HG03196 (cell line): ENCODE data around the gene RPL15.

ENCODE experiments used
- ATAC-seq: cut with Tn5 transposase; IDR thresholded peaks from one replicate; pipeline ENCODE4 v1.9.1; 2021; ENCODE audit not compliant: unreplicated experiment

RPL15 gene

DNA sequence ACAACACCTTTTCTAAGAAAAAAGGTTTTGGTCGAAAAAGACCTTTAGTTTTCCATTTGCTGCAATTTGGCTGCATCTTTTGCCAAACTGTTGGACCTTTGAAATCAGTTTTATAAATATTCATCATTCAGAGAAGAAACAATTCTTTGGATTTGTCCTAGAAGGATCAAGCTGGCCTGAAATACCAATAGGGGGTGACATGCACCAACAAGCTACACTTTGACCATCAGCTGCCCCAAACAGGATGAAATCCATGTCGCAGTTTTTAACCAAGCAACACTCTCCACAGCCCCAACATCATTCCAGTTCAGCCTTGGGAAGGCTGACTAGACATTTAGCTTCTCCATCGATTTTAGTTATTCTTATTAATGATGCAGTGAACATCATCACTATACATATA is 9.8 kb downstream of the RPL15 start:
- no peak for ATAC-seq

DNA sequence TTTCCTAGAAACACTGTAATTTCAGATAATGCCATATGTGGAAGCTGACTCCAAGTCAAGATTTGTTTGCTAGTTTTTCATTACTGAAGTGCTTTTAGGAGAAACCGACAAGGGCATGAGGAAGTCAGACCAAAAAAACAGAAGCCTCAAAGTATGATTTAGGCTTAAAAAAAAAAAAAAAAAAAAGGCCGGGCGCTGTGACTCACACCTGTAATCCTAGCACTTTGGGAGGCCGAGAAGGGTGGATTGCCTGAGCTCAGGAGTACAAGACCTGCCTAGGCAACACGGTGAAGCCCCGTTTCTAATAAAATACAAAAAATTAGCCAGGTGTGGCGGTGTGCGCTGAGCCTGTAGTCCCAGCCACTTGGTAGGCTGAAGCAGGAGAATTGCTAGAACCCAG is 11.6 kb downstream of the RPL15 start:
- ATAC-seq, result no peak

DNA sequence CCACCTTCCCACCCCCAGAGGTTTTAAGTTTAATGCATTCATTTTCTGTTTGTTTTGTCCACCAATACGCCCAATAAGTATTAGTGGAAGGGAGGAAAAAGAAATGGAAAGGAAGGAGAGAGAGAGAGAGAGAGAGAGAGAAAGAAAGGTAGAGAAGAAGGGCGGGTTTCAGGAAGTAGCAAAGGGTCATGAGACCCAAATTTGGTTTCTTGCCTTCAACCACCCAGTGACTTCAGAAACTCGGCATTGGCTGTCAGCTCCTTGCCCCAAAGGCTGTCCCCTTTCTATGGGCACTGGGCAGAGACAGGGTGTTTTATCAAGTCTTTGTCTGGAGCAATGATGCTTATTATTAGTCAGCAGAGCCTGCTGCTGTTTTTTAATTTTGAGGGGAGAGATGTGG is 14.7 kb downstream of the RPL15 start:
- no peak for ATAC-seq

DNA sequence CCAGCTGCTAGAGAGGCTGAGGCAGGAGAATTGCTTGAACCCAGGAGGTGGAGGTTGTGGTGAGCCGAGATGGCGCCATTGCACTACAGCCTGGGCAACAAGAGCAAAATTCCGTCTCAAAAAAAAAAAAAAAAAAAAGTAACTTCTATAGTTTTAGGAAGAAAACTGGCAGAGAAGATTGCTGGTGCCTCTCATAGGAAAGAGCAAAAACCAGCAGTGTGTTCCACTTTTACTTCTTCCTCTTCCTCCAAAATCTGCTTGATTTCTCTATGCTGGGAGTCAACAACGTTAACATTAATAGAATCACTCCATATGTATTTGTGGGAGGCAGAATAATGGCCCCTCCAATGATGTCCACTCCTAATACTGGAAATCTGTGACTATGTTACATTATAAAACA is 15.6 kb downstream of the RPL15 start:
- no peak for ATAC-seq

DNA sequence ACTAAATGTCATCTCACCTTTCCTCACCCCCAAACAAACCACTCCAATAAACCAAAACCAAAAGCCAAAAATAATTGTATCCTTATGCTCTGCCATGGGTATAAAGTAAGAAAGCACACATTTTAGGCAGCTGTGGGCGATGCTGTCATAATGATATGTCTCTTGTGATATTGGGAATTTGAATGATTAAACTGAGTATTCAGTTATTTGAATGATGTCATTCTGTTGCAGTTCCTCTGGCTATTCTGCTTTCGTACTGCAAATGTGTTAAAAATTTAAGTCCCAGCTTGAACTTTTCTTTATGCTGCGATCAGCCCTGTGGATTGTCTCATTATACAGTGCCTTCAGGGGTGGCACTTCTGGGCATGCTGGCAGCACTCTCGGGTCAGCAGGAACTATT is 17.3 kb downstream of the RPL15 start:
- no peak for ATAC-seq

DNA sequence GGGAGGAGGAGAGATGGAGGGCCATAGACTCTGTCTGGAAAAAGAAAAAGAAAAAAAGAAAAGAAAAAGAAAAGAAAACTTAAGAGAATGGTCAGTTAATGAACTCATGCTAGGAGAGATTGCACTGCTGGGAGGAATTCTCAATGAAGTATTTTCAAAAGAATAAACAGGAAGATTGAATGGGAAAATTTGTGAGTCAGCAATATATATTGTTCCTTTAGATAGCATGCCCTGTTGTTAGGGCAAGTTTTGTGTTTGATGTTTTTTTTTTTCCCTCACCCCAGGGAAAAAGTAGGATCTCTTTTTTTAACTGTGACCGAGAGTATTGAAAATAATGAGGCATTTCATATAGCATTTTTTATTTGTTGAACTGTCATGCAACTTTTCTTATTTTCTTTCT is 20.4 kb downstream of the RPL15 start:
- no peak for ATAC-seq

DNA sequence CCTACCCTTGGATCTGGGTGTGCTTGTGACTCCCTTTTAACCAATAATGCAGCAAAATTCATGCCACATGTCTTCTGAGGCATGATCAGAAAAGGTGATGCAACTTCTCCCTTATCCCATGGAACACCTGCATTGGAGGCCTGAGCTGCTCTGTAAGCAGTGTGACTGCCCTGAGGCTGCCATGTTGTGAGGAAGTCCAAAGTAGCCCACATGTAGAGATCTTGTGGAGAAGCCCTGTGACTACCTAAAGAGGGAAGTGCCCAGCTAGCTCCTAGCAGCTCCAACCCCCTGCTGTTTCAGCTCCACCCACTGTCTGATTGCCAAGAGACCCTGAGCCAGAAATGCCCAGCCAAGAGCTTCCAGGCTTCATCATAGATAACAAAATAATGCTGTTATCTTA is 21.8 kb downstream of the RPL15 start:
- no peak for ATAC-seq

DNA sequence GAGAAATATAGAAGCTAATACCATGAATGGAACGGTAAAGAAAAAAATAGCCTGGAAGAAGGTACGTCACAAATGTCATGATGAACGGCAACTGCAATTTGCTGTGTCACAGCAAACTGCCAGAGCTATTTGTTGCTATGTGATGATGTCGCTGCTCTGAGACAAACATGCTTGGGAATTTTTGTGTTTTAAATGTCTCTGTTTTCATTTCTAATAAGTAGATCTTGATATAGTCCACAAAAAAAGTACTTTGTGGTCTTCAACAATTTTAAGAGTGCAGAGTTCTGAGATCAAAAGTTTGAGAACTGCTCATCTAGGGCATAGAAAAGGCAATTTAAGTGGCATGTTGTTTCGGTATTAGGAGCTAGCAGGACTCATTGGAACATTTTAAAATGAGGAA is 23.8 kb downstream of the RPL15 start:
- ATAC-seq, result no peak

DNA sequence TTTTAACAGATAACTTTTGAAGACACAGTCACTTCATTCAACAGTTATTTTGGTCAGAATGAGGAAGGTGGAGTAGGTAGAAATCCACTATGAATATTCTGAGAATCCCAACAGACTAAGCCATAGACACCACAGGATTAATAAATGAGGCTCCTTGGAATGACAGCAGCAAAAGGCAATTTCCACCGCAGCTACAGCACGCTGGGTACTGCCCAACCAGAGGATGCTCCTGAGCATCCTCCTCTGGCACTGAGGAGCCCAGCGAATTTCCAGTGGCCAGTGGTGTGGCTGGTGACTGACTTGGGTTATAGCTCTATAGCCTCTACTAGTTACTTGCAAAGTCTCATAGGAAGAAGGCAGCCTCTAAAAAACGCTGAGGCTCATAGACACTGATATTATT is 24.5 kb downstream of the RPL15 start:
- ATAC-seq, result no peak

DNA sequence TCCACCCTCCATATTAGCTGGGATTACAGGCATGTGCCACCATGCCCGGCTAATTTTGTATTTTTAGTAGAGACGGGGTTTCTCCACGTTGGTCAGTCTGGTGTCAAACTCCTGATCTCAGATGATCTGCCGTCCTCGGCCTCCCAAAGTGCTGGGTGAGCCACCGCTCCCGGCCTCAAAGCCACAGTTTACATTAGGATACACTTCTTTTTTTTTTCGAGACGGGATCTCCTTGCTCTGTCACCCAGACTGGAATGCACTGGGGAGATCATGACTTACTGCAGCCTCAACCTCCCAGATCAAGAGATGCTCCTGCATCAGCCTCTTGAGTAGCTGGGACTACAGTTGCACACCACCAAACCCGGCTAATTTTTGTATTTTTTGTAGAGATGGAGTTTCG is 25.6 kb downstream of the RPL15 start:
- ATAC-seq, result no peak

DNA sequence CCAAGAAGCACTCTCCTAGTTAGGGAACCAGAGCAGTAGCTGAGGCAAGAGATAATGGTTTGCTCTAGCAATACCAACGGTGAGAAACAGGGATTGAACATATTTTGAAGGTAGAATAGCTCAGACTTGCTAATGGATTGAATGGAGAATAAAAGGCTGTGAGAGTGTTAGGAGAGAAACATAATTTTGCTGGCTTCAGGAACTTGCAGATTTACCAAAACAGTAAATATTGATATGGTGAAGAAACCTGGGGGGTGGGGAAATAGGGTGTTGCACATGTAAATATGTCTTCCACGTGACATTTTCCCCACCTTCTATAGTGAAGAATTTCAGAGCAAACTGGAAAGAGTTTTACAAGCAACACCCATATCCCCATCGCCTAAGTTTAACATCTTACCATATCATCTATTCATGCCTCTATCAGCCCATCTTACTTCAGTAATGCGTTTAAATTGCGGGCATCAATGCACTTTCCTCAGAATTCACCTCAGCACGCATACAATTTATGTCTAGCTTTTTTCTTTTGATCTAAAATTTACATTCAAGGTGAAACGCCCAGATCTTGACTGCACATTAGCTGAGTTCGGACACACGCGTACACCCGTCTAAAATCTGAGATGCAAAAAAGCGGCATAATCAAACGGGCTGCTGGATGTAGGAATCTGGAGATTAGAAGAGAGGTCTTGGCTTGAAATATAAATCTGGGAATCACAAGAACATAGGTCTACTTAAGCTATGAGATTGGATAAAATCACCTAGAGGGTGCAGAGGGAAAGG is 27.3 kb downstream of the RPL15 start:
- no peak for ATAC-seq

DNA sequence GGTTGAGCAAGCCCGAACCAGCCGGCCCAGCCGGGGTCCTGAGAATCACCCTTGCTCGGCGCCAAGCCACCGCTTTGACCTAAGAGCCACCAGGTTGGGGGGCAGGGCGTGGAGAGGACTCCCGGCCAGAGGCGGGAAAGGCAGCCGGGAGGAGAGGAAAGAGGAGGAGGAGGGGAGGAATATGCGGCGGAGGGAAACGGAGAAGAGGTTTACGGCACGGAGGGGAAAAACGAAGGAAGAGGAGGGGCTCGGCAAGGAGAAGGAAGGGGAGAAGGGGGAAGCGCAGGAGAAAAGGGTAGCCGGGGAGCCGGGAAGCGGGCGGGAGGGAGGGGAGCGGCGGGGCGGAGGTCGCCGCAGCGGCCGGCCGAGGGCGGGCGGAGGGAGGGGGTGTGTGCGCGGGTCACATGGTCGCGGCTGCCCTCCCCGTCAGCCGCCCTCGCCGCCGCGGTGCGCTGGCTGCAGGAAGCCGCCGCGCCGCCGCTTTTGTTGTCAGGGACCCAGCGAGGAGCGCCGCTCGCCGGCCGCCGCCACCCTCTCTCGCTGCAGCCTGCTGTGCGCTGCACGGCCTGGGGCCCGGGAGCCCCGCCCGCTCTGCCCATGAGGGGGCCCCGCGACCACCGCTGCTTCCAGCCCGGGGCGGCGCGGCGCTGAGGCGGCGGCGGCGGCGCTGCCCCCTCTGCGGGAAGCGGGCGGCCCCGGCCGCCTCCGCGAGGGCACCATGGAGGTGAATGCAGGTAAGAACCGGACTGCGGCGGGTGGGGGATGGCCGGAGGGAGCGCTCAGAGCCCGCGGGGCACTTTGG is 28.1 kb downstream of the RPL15 start, which contains the start of gene NR1D2:
TSS of gene NR1D2 (plus strand) at position 426 of the 802 bp plus-strand sequence. CDS start at position 719, 293 bp downstream.
- peak; percentile 56 for ATAC-seq

DNA sequence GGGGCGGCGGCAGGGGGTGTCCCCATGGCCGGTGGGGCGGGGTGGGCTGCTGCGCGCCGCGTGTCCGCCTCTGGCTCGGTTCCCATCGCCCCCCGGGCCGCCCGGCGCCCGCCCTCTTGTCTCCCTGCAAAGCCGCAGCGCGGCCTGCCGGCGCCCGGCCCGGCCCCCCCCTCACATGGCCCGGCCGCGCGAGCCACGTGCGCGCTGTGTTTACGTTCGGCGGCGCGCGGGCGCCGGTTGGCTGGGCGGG is 28.7 kb downstream of the RPL15 start:
- ATAC-seq, result no peak

DNA sequence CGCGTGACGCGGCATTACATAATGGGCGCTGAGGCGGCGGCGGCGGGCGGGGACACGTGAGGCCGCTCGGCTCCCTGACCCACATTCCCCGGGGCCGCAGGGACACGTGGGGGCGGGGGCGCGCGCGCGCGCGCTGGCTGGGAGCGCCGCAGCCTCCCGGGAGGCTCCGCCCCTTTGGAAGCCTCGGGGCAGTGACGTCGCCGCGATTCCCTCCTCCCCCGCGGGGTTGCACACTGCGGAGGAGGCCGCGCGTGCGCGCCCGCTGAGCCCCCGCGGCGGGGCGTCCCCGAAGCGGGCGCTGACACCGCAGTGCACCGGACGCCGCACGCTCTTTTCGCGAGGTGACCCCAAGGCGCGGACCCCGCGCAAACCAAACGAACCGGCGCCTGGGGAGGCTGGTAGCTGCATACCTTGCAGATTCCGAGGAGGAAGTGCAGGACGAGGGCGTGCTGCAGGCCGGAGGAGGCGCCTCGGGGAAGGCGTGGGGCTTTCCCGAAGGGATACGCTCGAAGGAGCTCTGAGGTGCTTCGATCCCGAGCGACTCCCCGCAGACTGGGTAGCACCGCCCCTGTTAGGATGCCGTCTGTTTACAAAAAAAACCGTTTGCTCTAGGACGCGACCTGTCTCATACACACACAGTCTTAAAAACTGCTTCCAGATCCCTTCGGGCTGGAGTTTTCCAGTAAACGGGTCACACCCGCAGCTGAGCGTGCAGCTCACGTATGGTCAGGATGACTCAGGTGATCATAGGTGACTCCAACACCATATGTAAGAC is 29.2 kb downstream of the RPL15 start:
- ATAC-seq, result peak; percentile 75

DNA sequence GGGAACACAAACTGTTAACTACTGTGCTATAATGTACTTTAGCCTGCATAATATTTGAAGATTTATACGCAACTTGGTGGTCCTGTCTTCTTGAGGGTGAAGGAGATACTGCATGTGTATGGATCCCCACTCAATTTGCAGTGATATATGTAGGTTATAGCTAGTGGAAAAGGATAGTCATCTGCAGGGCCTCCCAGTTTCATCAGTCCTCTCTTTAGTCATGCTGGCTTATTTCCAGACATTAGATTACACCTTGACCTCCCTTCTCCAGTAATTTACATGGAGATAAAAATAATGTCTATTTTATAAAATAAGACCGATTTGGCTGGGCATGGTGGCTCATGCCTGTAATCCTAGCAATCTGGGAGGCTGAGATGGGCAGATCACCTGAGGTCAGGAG is 31.8 kb downstream of the RPL15 start:
- ATAC-seq, result no peak

DNA sequence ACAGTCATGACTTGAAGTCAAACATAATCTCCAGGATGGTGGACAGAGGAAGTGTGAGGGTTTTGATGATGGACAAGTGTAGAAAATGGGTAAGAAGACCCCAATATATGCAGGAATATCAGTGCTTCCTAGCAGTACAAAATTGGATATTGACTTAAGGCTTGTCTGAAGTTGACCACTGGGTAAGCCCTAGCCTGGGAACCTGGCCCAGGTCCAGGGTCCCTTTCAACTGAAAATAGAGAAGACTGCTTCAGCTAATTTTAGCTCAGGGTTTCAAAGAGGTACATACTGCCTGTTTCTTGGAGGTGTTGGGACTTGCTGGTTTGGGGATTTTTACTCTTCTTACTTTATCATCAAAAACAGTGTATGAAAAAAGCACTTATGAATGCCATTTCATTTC is 32.9 kb downstream of the RPL15 start:
- ATAC-seq, result peak; percentile 24

DNA sequence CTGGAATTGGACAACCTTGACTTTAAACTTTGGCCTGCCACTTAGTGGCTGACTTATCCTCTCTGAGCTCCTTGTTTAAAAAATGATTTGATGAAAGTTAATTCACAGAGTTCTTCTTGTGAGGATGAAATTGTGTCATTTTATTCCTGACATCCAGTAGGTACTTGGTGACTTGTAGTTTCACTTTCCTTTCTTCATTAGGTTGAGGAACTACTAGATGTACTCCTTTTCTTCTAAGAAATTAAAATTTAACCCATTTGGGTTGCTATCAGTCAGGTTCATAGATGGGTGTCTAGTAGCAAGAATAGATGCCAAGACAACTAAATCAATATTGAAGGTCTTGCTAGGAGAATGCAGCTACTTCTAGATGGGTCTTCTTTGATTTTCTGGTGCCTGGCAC is 33.4 kb downstream of the RPL15 start:
- peak; percentile 33 for ATAC-seq

DNA sequence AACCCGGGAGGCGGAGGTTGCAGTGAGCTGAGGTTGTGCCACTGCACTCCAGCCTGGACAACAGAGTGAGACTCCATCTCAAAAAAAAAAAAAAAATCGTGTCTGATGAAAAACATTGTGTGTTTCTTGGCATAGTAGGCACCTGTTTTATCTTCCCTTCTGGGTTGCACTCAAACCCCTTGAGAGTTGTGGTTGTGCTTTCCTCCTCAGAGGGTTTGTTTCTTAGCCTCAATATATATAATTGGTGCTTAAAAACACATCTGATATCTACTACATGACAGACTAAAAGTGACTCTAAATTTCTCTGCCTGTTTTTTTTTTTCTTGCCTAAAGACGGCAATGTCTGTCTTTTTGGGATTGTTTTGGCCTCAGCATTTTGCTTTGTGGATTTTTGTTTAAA is 35.7 kb downstream of the RPL15 start:
- peak; percentile 52 for ATAC-seq

DNA sequence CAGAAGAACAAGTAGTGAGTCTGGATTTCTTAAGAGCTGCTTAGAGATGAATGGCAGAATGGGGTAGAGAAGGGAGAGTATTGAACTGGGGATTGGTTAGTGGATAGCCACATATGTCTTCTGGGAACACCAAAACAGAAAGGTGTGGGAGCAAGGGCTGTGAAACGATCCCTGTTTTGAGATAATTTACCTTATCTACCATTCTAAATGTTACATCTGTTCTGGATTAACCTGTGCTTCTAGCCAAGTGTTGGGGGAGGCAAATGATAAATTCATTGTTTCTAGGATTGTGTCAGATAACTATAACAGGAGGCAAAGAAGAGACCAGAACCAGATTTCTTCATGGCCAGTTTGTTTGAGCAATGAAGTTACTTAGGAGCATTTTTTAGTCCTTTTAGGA is 36.6 kb downstream of the RPL15 start:
- no peak for ATAC-seq

DNA sequence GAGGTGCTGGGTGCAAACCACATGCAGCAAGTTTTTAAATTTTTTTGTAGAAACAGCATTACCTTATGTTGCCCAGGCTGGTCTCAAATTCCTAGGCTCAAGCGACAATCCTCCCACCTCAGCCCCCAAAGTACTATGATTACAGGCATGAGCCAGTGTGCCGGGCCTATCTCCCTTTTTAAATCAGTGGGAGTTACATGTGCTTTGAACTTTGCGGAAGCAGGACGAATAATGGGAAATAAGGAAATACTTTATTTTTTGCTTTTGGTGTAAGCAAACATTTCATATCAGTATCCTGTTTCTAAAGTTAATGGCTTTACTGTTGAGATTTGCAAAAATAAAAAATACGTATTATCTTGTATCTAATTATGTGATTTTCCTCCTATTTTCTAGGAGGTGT is 37.2 kb downstream of the RPL15 start:
- ATAC-seq, result no peak

DNA sequence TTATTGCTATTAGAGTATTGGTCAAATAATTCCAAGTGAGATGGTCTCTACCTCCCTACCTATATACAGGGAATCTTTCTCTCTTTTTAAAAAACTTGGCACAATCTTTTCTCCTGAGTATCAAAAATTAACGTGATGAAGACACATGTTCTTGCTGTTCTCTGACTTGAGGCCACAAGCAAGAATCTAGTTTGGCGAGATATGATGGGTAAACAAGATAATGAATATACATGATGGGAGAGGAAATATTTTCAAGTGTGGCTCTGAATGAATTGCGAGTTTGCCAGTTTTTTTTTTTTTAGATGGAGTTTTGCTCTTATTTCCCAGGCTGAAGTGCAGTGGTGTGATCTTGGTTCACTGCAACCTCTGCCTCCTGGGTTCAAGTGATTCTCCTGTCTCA is 39.8 kb downstream of the RPL15 start:
- no peak for ATAC-seq
